Gastroesophageal sphincter (tissue), 4 donors: ENCODE results near the gene HSPBP1. TPM values are rescaled to one million over a fixed set of nuclear protein-coding genes. Genes with fewer than 3 reads are reported as not detected.

Experiments used
- ATAC-seq: fragments of 150-250 bp; one replicate; pipeline ENCODE4 v1.9.1; 2016; ENCODE audit warnings: mild to moderate bottlenecking, moderate library complexity
- H3K27ac ChIP-seq, 4 donors: fragments of 200-600 bp; sonication (generic) in 3 of 4; 1 replicate in 3 of 4; 2 replicates in 1 of 4; pipeline ENCODE4 v1.5.1; 2016 to 2019
- H3K27me3 ChIP-seq: fragments of 200-600 bp; sonication (generic); one replicate; pipeline ENCODE4 v1.5.1; 2019
- H3K36me3 ChIP-seq, 2 donors: fragments of 200-600 bp; sonication (generic); one replicate each; pipeline ENCODE4 v1.5.1; 2019; ENCODE audit warnings: control low read depth in 1 of 2
- H3K4me1 ChIP-seq, 3 donors: fragments of 200-600 bp; sonication (generic); 1 replicate in 2 of 3; 2 replicates in 1 of 3; pipeline ENCODE4 v1.5.1; 2016 to 2019; ENCODE audit warnings: control low read depth in 2 of 3
- H3K4me3 ChIP-seq, 2 donors: fragments of 200-600 bp; sonication (generic); one replicate each; pipeline ENCODE4 v1.5.1; 2019; ENCODE audit warnings: mild to moderate bottlenecking in 1 of 2, moderate library complexity in 1 of 2
- H3K9me3 ChIP-seq, 3 donors: fragments of 200-600 bp; sonication (generic); one replicate each; pipeline ENCODE4 v1.5.1; 2017 to 2019; ENCODE audit warnings: control low read depth in 2 of 3
- EP300 ChIP-seq: sonication (generic); formaldehyde crosslinking; IDR thresholded peaks from one replicate; pipeline ENCODE4 v1.6.1; 2017; ENCODE audit warnings: antibody characterized with exemption, mild to moderate bottlenecking
- POLR2A ChIP-seq, 2 donors: fragments of 450-650 bp; IDR thresholded peaks; one replicate each; pipeline ENCODE4 v1.6.1; 2017; ENCODE audit warnings: antibody characterized with exemption in 2 of 2, mild to moderate bottlenecking in 2 of 2, moderate library complexity in 1 of 2
- POLR2AphosphoS5 ChIP-seq: sonication (generic); formaldehyde crosslinking; IDR thresholded peaks from one replicate; pipeline ENCODE4 v1.6.1; 2017; ENCODE audit warnings: antibody characterized with exemption
- WGBS, 2 donors: methylation state at CpG; one replicate each; pipeline ENCODE4 v1.1.5; 2018; ENCODE audit warnings: low coverage in 1 of 2; 5-methylcytosine and 5-hydroxymethylcytosine counted together
- total RNA-seq, 4 donors: library from RNA; depleted of rRNA; stranded (reverse); fragments of >200 nt; gene quantifications; one replicate each; pipeline ENCODE4 v1.1.0, GENCODE V29; 2016
- TF ChIP-seq, protein P1 (sequence below), 4 experiments: fragments of 200-600 bp in 2 of 4; fragments of 450-650 bp in 2 of 4; sonication (generic) in 1 of 4; IDR thresholded peaks; one replicate each; pipeline ENCODE4 v1.5.1; 2017 to 2019; ENCODE audit warnings: antibody characterized with exemption in 4 of 4, mild to moderate bottlenecking in 2 of 4, moderate library complexity in 2 of 4

HSPBP1 gene
- total RNA-seq, 4 donors from 2014 or later: 20.9 to 37.1 (median 26.5) TPM

DNA sequence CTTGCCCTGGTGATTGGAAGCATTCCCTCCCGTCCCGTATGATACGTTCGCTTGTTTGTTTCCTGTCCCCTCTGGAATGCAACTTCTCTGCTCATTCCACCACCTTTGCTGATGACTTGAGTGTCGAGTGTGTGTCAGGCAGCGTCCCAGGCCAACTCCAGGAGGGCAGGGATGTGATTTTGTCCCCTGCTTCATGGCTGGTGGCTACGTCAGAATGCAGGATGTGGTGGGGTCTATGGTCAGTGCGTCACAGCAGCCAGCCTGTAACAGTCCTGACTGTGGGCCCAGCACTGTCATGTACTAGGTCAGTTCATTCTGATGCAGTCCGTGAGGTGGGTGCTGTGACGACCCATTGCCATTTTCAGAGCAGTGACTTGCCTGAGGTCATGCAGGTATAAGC, 20.1 kb upstream of the HSPBP1 start:
- H3K27ac ChIP-seq: no peak overlapping the region
- H3K4me3 ChIP-seq: no peak overlapping the region
- peaks cover 0 to 11% (median 5%) of the 10 kb centered on the region in 3 donors for H3K4me1 ChIP-seq
- H3K27me3 ChIP-seq: no peaks in the 10 kb centered on the region
- H3K36me3 ChIP-seq: peaks cover 0 to 62% of the 10 kb centered on the region in 2 donors
- WGBS, 2 donors: 61 to 90% methylated on average over 4 to 7 of the region's 10 CpGs
- TF ChIP-seq EP300: no peak
- H3K9me3 ChIP-seq: no peaks in the 10 kb centered on the region
- ATAC-seq: no peak

DNA sequence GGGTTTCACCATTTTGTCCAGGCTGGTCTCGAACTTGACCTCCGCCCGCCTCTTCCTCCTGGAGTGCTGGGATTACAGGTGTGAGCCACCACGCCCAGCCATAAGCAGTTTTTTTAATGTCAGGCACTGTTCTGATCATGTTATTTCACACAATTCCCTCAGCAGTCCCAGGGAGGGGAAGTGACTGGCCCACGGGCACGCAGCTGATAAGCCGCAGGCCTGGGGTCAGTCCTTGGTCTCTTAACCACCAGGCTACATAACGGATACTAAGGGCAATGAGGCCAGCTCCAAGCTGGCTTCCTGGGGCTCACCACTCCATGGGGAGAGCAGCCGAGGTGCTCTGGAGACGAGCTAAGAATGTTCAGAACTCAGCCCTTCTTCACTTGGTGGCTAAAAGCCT, 17.4 kb upstream of the HSPBP1 start:
- Histone ChIP-seq H3K9me3 (no peaks in the 10 kb centered on the region), H3K27me3 (no peaks in the 10 kb centered on the region), H3K4me3 (no peak overlapping the region), H3K27ac (no peak overlapping the region), H3K36me3 (peaks cover 0 to 63% of the 10 kb centered on the region in 2 donors), H3K4me1 (peaks cover 0 to 11% (median 5%) of the 10 kb centered on the region in 3 donors)
- ATAC-seq: no peak
- TF ChIP-seq, protein P1, sequence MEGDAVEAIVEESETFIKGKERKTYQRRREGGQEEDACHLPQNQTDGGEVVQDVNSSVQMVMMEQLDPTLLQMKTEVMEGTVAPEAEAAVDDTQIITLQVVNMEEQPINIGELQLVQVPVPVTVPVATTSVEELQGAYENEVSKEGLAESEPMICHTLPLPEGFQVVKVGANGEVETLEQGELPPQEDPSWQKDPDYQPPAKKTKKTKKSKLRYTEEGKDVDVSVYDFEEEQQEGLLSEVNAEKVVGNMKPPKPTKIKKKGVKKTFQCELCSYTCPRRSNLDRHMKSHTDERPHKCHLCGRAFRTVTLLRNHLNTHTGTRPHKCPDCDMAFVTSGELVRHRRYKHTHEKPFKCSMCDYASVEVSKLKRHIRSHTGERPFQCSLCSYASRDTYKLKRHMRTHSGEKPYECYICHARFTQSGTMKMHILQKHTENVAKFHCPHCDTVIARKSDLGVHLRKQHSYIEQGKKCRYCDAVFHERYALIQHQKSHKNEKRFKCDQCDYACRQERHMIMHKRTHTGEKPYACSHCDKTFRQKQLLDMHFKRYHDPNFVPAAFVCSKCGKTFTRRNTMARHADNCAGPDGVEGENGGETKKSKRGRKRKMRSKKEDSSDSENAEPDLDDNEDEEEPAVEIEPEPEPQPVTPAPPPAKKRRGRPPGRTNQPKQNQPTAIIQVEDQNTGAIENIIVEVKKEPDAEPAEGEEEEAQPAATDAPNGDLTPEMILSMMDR (IDR thresholded peaks at IDR 0.05): no peak
- TF ChIP-seq EP300: no peak
- TF ChIP-seq POLR2AphosphoS5: no peak
- TF ChIP-seq POLR2A (IDR thresholded peaks at IDR 0.05): no peak
- WGBS, 2 donors: 96% methylated on average over 4 of the region's 10 CpGs; no CpG with 5 or more reads in 1 of the 2 donors

DNA sequence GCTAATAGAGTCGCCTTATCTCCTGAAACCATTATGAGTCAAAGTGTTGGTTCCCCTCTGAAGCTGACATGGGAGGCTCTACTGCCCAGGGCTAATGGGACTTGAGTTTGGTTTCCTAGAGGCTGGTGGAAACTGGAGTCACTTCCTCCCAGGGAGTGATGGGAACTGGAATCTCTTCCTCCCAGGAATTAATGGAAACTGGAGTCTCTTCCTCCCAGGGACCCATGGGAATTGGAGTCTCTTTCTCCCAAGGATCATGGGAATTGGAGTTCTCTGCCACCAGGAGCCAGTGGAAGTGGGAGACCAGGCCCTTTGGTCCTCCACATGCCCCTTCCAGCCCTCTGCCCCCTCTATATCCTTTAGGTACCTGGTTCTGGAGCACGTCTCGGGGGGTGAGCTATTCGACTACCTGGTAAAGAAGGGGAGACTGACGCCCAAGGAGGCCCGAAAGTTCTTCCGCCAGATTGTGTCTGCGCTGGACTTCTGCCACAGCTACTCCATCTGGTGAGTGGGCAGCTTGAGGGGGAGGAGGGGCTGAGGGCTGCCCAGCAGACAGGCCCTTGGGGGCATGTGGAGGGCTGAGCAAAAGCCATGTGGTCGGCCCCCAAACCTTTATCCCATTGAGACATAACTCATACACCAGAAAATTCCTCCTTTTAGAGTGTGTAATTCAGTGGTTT, 9.3 kb upstream of the HSPBP1 start:
- whole genome bisulfite sequencing, 2 donors: 90 to 100% methylated on average over 1 to 2 of the region's 9 CpGs
- Histone ChIP-seq H3K4me1 (peaks cover 0 to 15% (median 2%) of the 10 kb centered on the region in 3 donors), H3K27me3 (peaks cover 2% of the 10 kb centered on the region), H3K9me3 (no peaks in the 10 kb centered on the region), H3K27ac (no peak overlapping the region), H3K4me3 (no peak overlapping the region), H3K36me3 (peaks cover 0 to 53% of the 10 kb centered on the region in 2 donors)
- no peak for TF ChIP-seq POLR2A (IDR thresholded peaks at IDR 0.05)
- no peak for TF ChIP-seq EP300
- TF ChIP-seq POLR2AphosphoS5: no peak
- TF ChIP-seq, protein P1 (IDR thresholded peaks at IDR 0.05): no peak
- ATAC-seq: no peak

DNA sequence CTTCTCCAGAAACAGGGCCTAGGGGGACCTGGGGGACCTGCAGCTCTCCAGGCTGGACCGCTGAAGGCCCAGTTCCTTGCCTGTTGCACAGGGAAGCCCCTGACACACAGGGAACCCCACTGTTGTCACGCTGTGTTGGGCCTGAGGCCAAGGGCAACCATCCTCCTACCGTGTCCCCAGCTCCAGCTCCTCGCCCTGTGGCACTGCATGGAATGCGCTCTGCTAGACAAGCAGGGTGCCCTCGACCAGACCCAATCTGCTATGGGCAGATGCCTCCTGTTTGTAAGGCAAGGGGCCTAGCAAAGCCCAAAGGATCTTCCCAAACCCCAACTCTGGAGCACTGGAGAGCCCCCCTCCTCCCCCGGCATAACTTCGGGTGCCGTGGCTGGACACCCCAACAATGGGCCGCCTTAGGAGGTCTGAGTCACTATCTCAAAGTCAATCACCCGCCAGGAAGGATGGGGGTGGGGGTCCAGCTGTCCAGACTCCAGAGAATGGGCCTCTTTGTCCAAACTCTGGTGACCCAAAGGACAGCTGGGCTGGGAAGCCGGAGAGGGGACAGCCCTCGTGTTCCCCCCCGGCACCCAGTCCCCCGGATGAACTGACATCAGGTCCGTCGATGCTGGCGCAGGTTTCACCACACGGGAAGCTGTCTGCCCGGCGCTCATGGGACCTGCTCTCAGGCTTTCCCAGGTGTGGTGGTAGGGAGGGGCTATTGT, 7.6 kb upstream of the HSPBP1 start:
- Histone ChIP-seq H3K4me1 (peaks cover 0 to 29% (median 6%) of the 10 kb centered on the region in 3 donors), H3K27ac (peak overlapping the region in 3 of 4 donors; percentile 6 to 93 (median 27)), H3K4me3 (no peak overlapping the region), H3K36me3 (peaks cover 0 to 36% of the 10 kb centered on the region in 2 donors), H3K9me3 (no peaks in the 10 kb centered on the region), H3K27me3 (peaks cover 11% of the 10 kb centered on the region)
- 76 to 93% methylated on average over 3 of the region's 21 CpGs for WGBS, 2 donors
- TF ChIP-seq POLR2AphosphoS5: no peak
- TF ChIP-seq, protein P1 (IDR thresholded peaks at IDR 0.05): no peak
- TF ChIP-seq POLR2A (IDR thresholded peaks at IDR 0.05): no peak
- no peak for TF ChIP-seq EP300
- no peak for ATAC-seq

DNA sequence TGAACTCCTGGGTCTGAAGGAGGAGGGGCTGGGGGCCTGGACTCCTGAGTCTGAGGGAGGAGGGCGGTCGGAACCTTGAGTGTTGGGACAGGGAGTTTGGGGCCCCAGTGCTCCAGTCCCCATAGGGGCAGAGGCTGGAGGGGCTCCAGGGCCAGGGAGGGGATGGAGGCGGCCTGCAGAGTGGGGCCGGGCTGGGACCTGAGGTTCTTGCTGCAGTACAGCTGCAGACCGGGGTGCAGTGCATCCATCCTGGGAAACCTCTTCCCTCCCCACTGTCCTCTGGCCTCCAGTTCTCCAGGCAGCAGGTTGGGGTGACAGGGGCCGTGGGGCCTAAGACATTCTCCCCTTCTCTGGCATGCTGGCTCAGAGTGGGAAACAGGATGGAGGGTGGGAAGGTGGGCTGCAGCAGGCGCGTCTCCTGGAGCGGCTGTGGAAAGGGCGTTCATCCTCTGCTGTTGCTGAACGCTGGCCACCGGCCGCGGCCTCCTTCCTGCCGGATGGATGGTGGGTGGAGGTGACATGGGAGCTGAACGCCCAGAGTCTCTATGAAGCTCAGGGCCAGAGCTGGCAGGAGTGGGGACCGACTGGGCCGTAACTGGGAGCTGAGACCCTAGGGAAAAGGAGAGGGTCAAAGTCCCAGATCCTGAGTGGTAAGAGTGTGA, 5.5 kb upstream of the HSPBP1 start:
- Histone ChIP-seq H3K27ac (peak overlapping the region in 3 of 4 donors; percentile 89 to 93 (median 92)), H3K4me3 (peak overlapping the region in 1 of 2 donors; percentile 87)
- no peak for ATAC-seq

More for the DNA sequence above, 5.5 kb upstream of the HSPBP1 start:
- 8 to 20% methylated on average over 1 to 9 of the region's 18 CpGs for WGBS, 2 donors
- peaks cover 11% of the 10 kb centered on the region for H3K27me3 ChIP-seq
- no peaks in the 10 kb centered on the region for H3K9me3 ChIP-seq
- TF ChIP-seq POLR2A (IDR thresholded peaks at IDR 0.05): no peak
- H3K4me1 ChIP-seq: peaks cover 0 to 42% (median 8%) of the 10 kb centered on the region in 3 donors
- peaks cover 0 to 22% of the 10 kb centered on the region in 2 donors for H3K36me3 ChIP-seq
